Lower leg skin (tissue), 4 donors: ENCODE data around the gene CCSER1. TPM values are rescaled to one million over a fixed set of nuclear protein-coding genes. Genes with fewer than 3 reads are reported as not detected.

Experiments
- DNase-seq, 2 donors: peaks; one replicate each; pipeline ENCODE4 v3.0.0-alpha.2; 2019; ENCODE audit warnings: low spot score in 2 of 2
- H3K4me3 ChIP-seq: fragments of 200-600 bp; sonication (generic); 2 replicates; pipeline ENCODE4 v1.5.1; 2017; ENCODE audit warnings: mild to moderate bottlenecking, low read depth; ENCODE audit not compliant: poor library complexity, severe bottlenecking
- CTCF ChIP-seq, 3 donors: fragments of 450-650 bp; IDR thresholded peaks; one replicate each; pipeline ENCODE4 v1.5.1; 2016; ENCODE audit warnings: antibody characterized with exemption in 3 of 3, mild to moderate bottlenecking in 3 of 3, moderate library complexity in 2 of 3
- POLR2A ChIP-seq, 2 donors: fragments of 450-650 bp; IDR thresholded peaks; one replicate each; pipeline ENCODE4 v1.6.1; 2016 to 2017; ENCODE audit warnings: antibody characterized with exemption in 2 of 2, mild to moderate bottlenecking in 1 of 2, moderate library complexity in 1 of 2
- WGBS, 2 donors: methylation state at CpG; one replicate each; pipeline ENCODE4 v1.1.5; 2018; 5-methylcytosine and 5-hydroxymethylcytosine counted together
- intact Hi-C: fragments of 100-400 bp; cut with DNase I; formaldehyde crosslinking; loops from one replicate; pipeline ENCODE4 v1.15.0; 2023; ENCODE audit warnings: low total_unique reads
- total RNA-seq, 4 donors: library from RNA; depleted of rRNA; stranded (reverse); fragments of >200 nt; gene quantifications; one replicate each; pipeline ENCODE4 v1.1.0, GENCODE V29; 2016

Gene CCSER1
- total RNA-seq, 4 donors from 2014 or later = 6.5 to 12.1 (median 9.9) TPM

- H3K4me3 ChIP-seq = no peak overlapping the region
- TF ChIP-seq POLR2A (IDR thresholded peaks at IDR 0.05) (no peak), CTCF (IDR thresholded peaks at IDR 0.05) (no peak)
- no peak for DNase-seq
- intact Hi-C loops = no loop called here
Measured at GRCh38 chr4:90855111-90855510, 727.9 kb downstream of the CCSER1 start.

GRCh38 chr4:90857081-90857820, 730.1 kb downstream of the CCSER1 start:
- TF ChIP-seq POLR2A (IDR thresholded peaks at IDR 0.05) (no peak), CTCF (IDR thresholded peaks at IDR 0.05) (no peak)
- intact Hi-C loops = no loop called here
- 82 to 93% methylated on average over 2 of the region's 2 CpGs for WGBS, 2 donors
- no peak for DNase-seq
- no peak overlapping the region for H3K4me3 ChIP-seq

DNA sequence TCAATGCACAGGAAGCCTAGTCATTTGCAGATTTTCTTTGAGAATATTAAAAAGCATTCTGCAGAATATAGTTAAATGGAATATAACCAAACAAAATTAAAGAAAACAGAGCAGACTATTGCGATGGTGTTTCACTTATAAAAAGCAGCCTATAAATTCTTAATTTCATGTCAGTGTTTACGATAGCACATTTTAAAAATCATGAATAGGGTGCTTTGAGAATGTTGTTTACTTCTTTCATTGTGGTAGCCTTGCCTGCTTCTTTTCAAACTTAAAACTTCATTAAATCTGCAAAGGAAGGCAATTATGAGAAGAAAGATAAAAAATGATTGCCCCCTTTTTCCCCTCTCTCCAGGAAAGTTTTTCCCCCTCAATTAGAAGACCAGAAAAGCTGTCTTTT, 748.6 kb downstream of the CCSER1 start:
- TF ChIP-seq CTCF (IDR thresholded peaks at IDR 0.05) = no peak
- no peak for TF ChIP-seq POLR2A (IDR thresholded peaks at IDR 0.05)
- H3K4me3 ChIP-seq = no peak overlapping the region
- DNase-seq = no peak
- 84 to 88% methylated on average over 2 of the region's 2 CpGs for WGBS, 2 donors
- intact Hi-C loops = no loop called here

DNA sequence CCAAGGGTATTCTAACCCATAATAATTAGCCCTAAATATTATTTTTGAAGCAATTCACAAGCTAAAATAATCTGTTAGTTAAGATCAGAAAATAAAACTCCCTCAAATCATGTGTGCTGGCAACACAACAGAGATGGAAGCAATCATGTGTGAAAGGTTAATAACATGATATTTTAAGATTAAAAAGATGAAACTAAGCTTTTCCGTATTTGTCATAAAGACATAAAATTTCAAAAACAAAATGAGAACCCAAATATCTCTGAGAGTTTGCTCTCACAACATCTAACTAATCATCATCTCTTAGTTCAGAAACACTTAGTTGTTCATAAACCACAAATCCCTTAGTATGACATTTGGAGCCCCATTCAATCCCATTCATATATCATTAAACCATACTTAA, 749.1 kb downstream of the CCSER1 start:
- WGBS, 2 donors = 69 to 78% methylated on average over 1 of the region's 1 CpG
- DNase-seq = no peak
- TF ChIP-seq CTCF (IDR thresholded peaks at IDR 0.05) (no peak), POLR2A (IDR thresholded peaks at IDR 0.05) (no peak)
- H3K4me3 ChIP-seq = no peak overlapping the region
- intact Hi-C loops = no loop called here

GRCh38 chr4:90883519-90883918, 756.3 kb downstream of the CCSER1 start:
- H3K4me3 ChIP-seq = no peak overlapping the region
- intact Hi-C loops = no loop called here
- no peak for DNase-seq
- no peak for TF ChIP-seq CTCF (IDR thresholded peaks at IDR 0.05)
- no peak for TF ChIP-seq POLR2A (IDR thresholded peaks at IDR 0.05)
- 61 to 75% methylated on average over 3 of the region's 3 CpGs for WGBS, 2 donors

- TF ChIP-seq CTCF (IDR thresholded peaks at IDR 0.05) = no peak
- TF ChIP-seq POLR2A (IDR thresholded peaks at IDR 0.05) = no peak
- intact Hi-C loops = no loop called here
- no peak overlapping the region for H3K4me3 ChIP-seq
- no peak for DNase-seq
- WGBS, 2 donors = 71 to 77% methylated on average over 2 of the region's 2 CpGs
Measured at GRCh38 chr4:90888571-90888970, 761.4 kb downstream of the CCSER1 start.
